Small intestine (tissue), 7 donors: ENCODE data around the gene OXNAD1. TPM values are rescaled to one million over a fixed set of nuclear protein-coding genes. Genes with fewer than 3 reads are reported as not detected.

ENCODE experiments used
- DNase-seq, 2 donors: peaks; one replicate each; pipeline versions ENCODE4 v3.0.0 to v3.0.0-alpha.2; 2013
- FAIRE-seq: peaks from 2 replicates; lab custom pipeline; 2012; peaks lifted over from hg19 to GRCh38; lab: Jason Lieb, UNC
- H3K27ac ChIP-seq, 3 donors: one replicate each; pipeline ENCODE4 v1.5.1; 2013; ENCODE audit warnings: low read length in 2 of 3, mild to moderate bottlenecking in 2 of 3, control low read depth in 1 of 3, inconsistent platforms in 1 of 3, low read depth in 1 of 3, moderate library complexity in 1 of 3
- H3K27me3 ChIP-seq, 3 donors: one replicate each; pipeline ENCODE4 v1.6.1; 2013; ENCODE audit warnings: low read length in 3 of 3, inconsistent platforms in 1 of 3; ENCODE audit not compliant: control insufficient read depth in 3 of 3, insufficient read depth in 3 of 3
- H3K36me3 ChIP-seq, 3 donors: one replicate each; pipeline ENCODE4 v1.6.1; 2013; ENCODE audit warnings: low read length in 3 of 3, inconsistent platforms in 1 of 3, low read depth in 1 of 3, mild to moderate bottlenecking in 1 of 3, moderate library complexity in 1 of 3; ENCODE audit not compliant: control insufficient read depth in 3 of 3, insufficient read depth in 2 of 3
- H3K4me1 ChIP-seq, 3 donors: one replicate each; pipeline ENCODE4 v1.6.1; 2013; ENCODE audit warnings: low read length in 2 of 3, inconsistent platforms in 1 of 3, low read depth in 1 of 3, mild to moderate bottlenecking in 1 of 3, moderate library complexity in 1 of 3; ENCODE audit not compliant: control insufficient read depth in 3 of 3, insufficient read depth in 2 of 3
- H3K4me3 ChIP-seq, 3 donors: one replicate each; pipeline ENCODE4 v1.5.1; 2013; ENCODE audit warnings: low read length in 3 of 3, control low read depth in 1 of 3, inconsistent platforms in 1 of 3, low read depth in 1 of 3, mild to moderate bottlenecking in 1 of 3, moderate library complexity in 1 of 3
- H3K9me3 ChIP-seq, 2 donors: one replicate each; pipeline ENCODE4 v1.6.1; 2013; ENCODE audit warnings: low read depth in 1 of 2, low read length in 1 of 2; ENCODE audit not compliant: control insufficient read depth in 2 of 2, insufficient read depth in 1 of 2
- WGBS, 3 donors: extraction: QIAGEN DNeasy Blood & Tissue Kit; methylation state at CpG; one replicate each; pipeline ENCODE4 v1.1.7; 2013; 5-methylcytosine and 5-hydroxymethylcytosine counted together
- polyA plus RNA-seq, 4 donors: library from polyadenylated mRNA; stranded (reverse) in 3 of 4; unstranded in 1 of 4; fragments of 200-250 nt in 3 of 4; fragments of 120-200 nt in 1 of 4; gene quantifications; one replicate each; pipeline versions ENCODE4 v1.2.1 to v1.2.3, GENCODE V29; 2013
- donor health status: healthy with polysubstance abuse.
- donor health status: control.
- donor health status: control.
- donor health status: Bipolar disorder and iron deficiency.
- donor health status: healthy.

OXNAD1 gene
- polyA plus RNA-seq, 4 donors: 15.3 to 28.4 (median 18.3) TPM

DNA sequence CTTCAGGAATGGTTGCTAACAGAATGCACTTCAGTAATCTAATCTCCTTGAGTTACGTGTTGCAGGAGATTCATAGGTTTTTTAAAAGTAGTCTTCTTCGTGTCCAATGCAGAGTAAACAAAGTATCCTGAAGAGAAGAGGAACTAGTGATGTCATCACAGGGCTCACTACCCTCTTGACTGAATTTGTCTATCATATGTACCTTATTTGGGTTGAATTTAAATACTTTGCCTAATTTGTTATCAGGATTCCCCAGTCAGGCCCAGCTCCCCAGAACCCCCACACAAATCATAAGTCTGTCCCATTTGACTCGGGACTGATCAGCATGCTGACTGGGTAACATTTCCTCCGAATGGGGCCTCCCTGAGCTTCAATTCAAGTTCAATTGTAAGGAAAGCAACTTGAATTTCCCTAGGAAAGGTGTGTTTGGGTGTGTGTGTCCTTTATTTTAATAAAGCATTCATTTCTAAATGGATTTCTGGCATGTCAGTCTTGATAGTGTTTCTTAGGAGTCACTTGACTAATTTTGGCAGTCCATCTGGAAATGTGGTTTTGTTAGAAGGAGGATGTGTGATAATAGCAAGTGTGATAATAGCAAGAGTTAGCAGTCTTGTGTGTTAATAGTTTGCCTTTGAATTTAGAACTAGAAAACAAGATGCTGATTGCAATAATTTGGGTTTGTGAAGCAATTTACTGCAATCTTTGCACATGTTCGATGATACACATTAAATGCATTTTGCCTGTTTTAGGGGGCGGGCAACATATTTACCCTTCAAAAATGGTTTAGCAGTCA lies 21.9 kb downstream of the OXNAD1 start:
- DNase-seq: no peak
- Histone ChIP-seq H3K27me3 (no peaks in the 10 kb centered on the region), H3K4me3 (peak overlapping the region in 2 of 3 donors; percentile 9 to 42), H3K27ac (peak overlapping the region in 2 of 3 donors; percentile 76 to 89), H3K36me3 (peaks cover 0 to 23% (median 19%) of the 10 kb centered on the region in 3 donors), H3K9me3 (no peaks in the 10 kb centered on the region), H3K4me1 (no peaks in the 10 kb centered on the region)
- WGBS, 3 donors: 65 to 78% (median 67%) methylated on average over 6 of the region's 6 CpGs
- FAIRE-seq: no peak

DNA sequence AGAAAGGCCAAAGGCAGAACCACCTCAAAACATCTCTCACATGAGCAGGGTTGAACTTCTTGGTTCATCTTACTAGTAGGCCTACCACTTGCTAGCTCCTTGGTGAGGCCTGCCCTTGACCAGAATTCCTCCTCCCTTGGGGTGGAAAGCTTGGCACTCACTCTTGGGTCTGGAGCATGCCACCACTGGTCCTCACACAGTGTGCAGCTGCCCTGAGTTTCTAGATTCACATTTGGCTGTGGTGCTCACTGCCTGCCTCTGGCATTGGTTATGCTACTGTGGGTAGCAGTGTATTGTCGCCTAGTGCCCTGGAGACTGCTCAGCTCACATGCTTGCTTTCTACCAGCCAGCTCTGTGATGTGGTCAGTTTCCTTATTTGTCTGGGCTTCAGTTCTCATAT lies 23.7 kb downstream of the OXNAD1 start:
- Histone ChIP-seq H3K27ac (peak overlapping the region in 1 of 3 donors; percentile 42), H3K4me3 (peak overlapping the region in 1 of 3 donors; percentile 31), H3K4me1 (no peaks in the 10 kb centered on the region), H3K36me3 (peaks cover 0 to 22% (median 18%) of the 10 kb centered on the region in 3 donors), H3K27me3 (no peaks in the 10 kb centered on the region), H3K9me3 (no peaks in the 10 kb centered on the region)
- 69 to 83% (median 71%) methylated on average over 1 of the region's 1 CpG for WGBS, 3 donors
- FAIRE-seq (no peak), DNase-seq (no peak)

DNA sequence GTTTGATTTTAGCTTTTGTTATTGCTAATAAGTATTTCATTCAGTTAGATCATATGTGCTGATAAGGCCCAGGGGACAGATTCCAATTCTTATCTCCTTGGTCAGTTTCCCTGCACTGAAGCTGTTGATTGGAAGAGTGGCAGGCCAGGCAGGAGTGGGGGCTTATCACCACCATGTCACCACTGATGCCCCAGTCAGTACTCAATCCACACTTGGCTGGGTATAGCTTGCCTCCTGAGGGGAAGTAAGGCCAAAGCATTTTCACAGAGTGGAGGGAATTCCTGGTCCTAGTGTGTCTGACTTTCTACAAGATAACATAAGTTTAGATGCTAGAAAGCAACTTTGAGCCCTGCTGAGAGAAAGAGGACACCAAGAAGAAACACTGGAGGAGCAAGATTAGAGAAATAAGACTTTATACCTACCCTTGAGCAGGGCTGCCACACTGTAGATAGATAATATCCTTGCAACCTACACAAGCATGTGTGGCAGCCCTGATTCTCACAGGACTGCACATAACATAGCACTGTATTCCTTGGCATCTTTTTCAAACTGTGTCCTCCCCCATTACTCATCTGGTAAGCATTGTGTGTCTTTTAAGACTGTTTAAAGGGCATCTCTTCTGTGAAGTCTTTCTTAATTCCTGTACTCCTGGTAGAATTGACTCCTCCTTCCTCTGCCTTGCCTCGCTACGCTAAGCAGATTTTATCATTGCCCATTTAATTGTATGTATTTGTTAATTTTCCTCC lies 24.3 kb downstream of the OXNAD1 start:
- Histone ChIP-seq H3K4me1 (no peaks in the 10 kb centered on the region), H3K4me3 (peak overlapping the region in 1 of 3 donors; percentile 31), H3K36me3 (peaks cover 0 to 24% (median 18%) of the 10 kb centered on the region in 3 donors), H3K9me3 (no peaks in the 10 kb centered on the region), H3K27ac (no peak overlapping the region), H3K27me3 (no peaks in the 10 kb centered on the region)
- no peak for DNase-seq
- WGBS, 3 donors: 75 to 85% (median 80%) methylated on average over 2 of the region's 2 CpGs
- no peak for FAIRE-seq

- no peaks in the 10 kb centered on the region for H3K4me1 ChIP-seq
- DNase-seq (peak; percentile 46 to 48), FAIRE-seq (peak; percentile 53)
- H3K36me3 ChIP-seq: peaks cover 0 to 24% (median 17%) of the 10 kb centered on the region in 3 donors
- peak overlapping the region in 1 of 3 donors; percentile 24 for H3K4me3 ChIP-seq
- no peaks in the 10 kb centered on the region for H3K9me3 ChIP-seq
- WGBS, 3 donors: 64 to 76% (median 66%) methylated on average over 3 of the region's 3 CpGs
- H3K27ac ChIP-seq: no peak overlapping the region
- no peaks in the 10 kb centered on the region for H3K27me3 ChIP-seq
These were observed 25.2 kb downstream of the OXNAD1 start for GRCh38 chr3:16290007-16290826.

DNA sequence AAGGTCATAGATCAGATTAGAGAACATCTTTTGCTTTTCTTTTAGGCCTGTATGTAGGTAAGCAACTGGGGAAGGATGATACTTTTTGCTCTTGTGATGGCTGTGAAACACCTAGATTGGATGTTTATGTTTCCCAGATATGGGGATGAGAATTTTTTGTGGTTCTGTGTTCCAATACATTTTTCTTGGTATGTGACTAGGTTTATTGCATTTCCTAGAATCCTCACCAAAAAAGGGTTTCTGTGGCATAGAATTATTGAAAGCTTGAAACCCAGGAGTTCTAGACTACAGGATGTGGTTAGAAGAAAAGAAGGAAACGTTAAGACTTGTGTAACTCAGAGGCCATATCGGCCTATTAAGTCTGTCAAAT lies 25.8 kb downstream of the OXNAD1 start:
- DNase-seq (peak in 1 of 2 donors; percentile 48), FAIRE-seq (no peak)
- no peak overlapping the region for H3K4me3 ChIP-seq
- H3K36me3 ChIP-seq: peaks cover 0 to 23% (median 19%) of the 10 kb centered on the region in 3 donors
- H3K27ac ChIP-seq: no peak overlapping the region
- 55 to 76% (median 58%) methylated on average over 2 of the region's 2 CpGs for WGBS, 3 donors
- H3K4me1 ChIP-seq: no peaks in the 10 kb centered on the region
- H3K9me3 ChIP-seq: no peaks in the 10 kb centered on the region
- no peaks in the 10 kb centered on the region for H3K27me3 ChIP-seq

DNA sequence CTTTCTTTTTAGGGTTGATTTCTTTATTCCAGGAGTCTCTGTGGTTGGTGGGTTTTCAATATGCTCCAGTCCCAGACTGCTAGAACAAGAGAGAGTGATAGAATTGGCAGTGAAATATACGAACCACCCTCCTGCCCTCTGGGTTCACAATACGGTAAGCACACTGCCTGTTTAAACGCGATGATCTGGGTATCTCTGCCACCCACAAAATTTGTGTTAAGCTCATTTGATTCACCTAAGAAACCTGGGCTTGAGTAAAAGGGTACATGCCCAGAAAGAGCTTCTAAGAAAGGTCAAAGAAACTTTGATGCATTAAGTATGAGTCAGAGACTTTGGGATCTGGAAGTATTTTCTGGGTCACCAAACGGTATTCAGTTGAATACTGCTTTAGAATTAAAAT lies 29.8 kb downstream of the OXNAD1 start:
- Histone ChIP-seq H3K36me3 (peaks cover 2 to 19% (median 14%) of the 10 kb centered on the region in 3 donors), H3K9me3 (no peaks in the 10 kb centered on the region), H3K4me3 (no peak overlapping the region), H3K4me1 (no peaks in the 10 kb centered on the region), H3K27ac (no peak overlapping the region), H3K27me3 (no peaks in the 10 kb centered on the region)
- DNase-seq (no peak), FAIRE-seq (no peak)
- 85 to 94% (median 86%) methylated on average over 5 of the region's 5 CpGs for WGBS, 3 donors

DNA sequence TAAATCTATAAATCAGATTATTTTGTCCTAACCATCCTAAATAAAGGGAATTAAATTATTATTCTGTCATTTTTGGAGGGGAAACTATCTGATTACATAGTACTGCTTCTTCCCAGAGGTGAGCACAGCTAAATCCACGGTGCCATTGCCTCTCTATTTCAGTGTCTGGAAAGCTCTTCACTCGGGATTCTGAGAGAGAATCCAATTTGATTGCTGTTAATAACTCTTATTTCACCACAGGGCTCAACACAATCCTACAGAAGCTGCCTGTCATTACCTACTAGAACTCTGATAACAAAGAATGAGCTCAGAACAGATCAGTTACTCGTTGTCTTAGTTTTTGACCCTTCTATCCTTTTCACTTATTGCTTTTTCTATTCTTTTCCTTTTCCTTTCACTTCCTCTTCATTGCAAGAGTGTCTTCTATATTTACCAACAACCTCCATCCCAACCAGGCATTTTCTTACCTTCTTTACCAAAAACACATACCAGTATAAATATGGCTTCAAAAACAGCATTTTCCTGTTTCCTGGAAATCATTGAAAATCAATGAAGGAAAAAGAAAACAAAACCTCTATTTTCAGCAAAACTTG lies 30.4 kb downstream of the OXNAD1 start:
- WGBS, 3 donors: 83 to 90% (median 85%) methylated on average over 3 of the region's 3 CpGs

More for the DNA sequence above, 30.4 kb downstream of the OXNAD1 start:
- DNase-seq (no peak), FAIRE-seq (no peak)
- Histone ChIP-seq H3K27ac (no peak overlapping the region), H3K36me3 (peaks cover 2 to 18% (median 12%) of the 10 kb centered on the region in 3 donors), H3K4me3 (no peak overlapping the region), H3K4me1 (no peaks in the 10 kb centered on the region), H3K27me3 (no peaks in the 10 kb centered on the region), H3K9me3 (no peaks in the 10 kb centered on the region)
